GM21367 (cell line): ENCODE measurements around the gene OR2H2.

Source experiments
- ATAC-seq: cut with Tn5 transposase; IDR thresholded peaks from one replicate; pipeline ENCODE4 v1.9.1; 2021; ENCODE audit not compliant: unreplicated experiment

Gene OR2H2

GRCh38 chr6:29628419-29629281 lies 43.7 kb downstream of the OR2H2 start:
- ATAC-seq = no peak

DNA sequence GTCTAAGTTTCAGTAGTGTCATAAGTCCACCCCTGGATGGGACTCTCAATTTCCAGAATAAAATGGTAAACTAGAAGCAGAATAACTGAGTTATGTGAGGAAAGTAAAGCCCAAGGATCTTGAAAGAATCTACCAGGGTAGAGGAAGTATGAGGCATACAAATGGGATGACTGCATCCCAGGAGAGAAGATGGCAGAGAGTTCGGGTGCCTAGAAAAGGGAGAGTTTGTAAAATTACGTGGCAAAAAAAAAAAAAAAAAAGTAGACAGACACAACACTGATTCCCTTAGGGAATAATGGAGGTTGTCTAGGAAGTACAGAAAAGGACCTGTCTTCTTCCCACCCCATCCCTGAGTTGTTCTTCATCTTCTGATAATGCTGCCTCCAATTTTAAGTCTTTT lies 44.6 kb downstream of the OR2H2 start:
- no peak for ATAC-seq

- no peak for ATAC-seq
These were observed 45.4 kb downstream of the OR2H2 start for GRCh38 chr6:29630315-29630714.

- no peak for ATAC-seq
These were observed 46.4 kb downstream of the OR2H2 start for GRCh38 chr6:29631209-29631810.

- ATAC-seq = peak; percentile 42
These were observed 47.2 kb downstream of the OR2H2 start for GRCh38 chr6:29631860-29632731.

GRCh38 chr6:29632789-29633533 lies 48.0 kb downstream of the OR2H2 start, which contains the start of gene GABBR1:
Gene GABBR1 (minus strand): TSS chr6:29633183. CDS start chr6:29632385, 798 bp downstream.
- peak; percentile 61 for ATAC-seq

DNA sequence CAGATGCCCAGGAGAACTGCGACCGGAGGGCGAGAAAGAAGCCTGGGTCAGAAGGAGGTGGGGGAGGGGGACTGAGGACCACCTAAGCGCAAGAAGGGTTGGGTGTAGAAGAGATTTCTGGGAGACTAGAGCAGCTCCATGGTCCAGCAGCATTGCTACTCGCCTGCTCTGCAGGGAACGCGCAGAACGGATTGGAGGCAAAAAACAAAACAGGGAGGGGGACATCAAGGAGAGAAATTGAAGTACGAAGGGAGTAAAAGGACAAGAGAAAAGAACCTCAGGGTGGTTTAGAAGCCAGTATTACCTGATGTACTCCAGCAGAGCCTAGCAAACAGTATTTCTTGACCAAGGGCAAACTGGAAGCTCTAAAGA lies 48.6 kb downstream of the OR2H2 start:
- no peak for ATAC-seq

GRCh38 chr6:29637247-29637646 lies 52.3 kb downstream of the OR2H2 start:
- no peak for ATAC-seq
